Skeletal muscle tissue (tissue), 4 donors: ENCODE data around the gene FFAR4. TPM values are rescaled to one million over a fixed set of nuclear protein-coding genes. Genes with fewer than 3 reads are reported as not detected.
"Not testable (repeated sequence)": the region's sequence is repeated elsewhere in the genome, so short reads cannot be mapped to it uniquely, and the experiment has no call there.

ENCODE experiments used
- H3K27ac ChIP-seq: one replicate; pipeline ENCODE4 v1.7.0; 2013; ENCODE audit warnings: mild to moderate bottlenecking, low read depth, low read length, inconsistent platforms
- H3K27me3 ChIP-seq, 3 donors: one replicate each; pipeline ENCODE4 v1.7.0; 2013; ENCODE audit warnings: low read length in 3 of 3; ENCODE audit not compliant: control insufficient read depth in 3 of 3, insufficient read depth in 3 of 3
- H3K36me3 ChIP-seq, 3 donors: one replicate each; pipeline ENCODE4 v1.7.0; 2013; ENCODE audit warnings: low read length in 3 of 3; ENCODE audit not compliant: control insufficient read depth in 3 of 3, insufficient read depth in 3 of 3
- H3K4me1 ChIP-seq, 3 donors: one replicate each; pipeline ENCODE4 v1.7.0; 2013; ENCODE audit warnings: low read length in 3 of 3, mild to moderate bottlenecking in 3 of 3; ENCODE audit not compliant: control insufficient read depth in 3 of 3, insufficient read depth in 3 of 3
- H3K4me3 ChIP-seq, 3 donors: one replicate each; pipeline ENCODE4 v1.7.0; 2013; ENCODE audit warnings: low read length in 3 of 3
- H3K9ac ChIP-seq, 3 donors: one replicate each; pipeline ENCODE4 v1.7.0; 2013; ENCODE audit warnings: low read length in 3 of 3, mild to moderate bottlenecking in 3 of 3, moderate library complexity in 2 of 3, low read depth in 1 of 3
- H3K9me3 ChIP-seq, 3 donors: one replicate each; pipeline ENCODE4 v1.7.0; 2013; ENCODE audit warnings: low read length in 3 of 3; ENCODE audit not compliant: control insufficient read depth in 3 of 3
- total RNA-seq: library from RNA; depleted of rRNA; stranded (reverse); fragments of >200 nt; gene quantifications from one replicate; pipeline ENCODE4 v1.2.3, GENCODE V29; 2014
- donor health status: Osteomylitis.

FFAR4 gene
- 0.52 TPM for total RNA-seq

DNA sequence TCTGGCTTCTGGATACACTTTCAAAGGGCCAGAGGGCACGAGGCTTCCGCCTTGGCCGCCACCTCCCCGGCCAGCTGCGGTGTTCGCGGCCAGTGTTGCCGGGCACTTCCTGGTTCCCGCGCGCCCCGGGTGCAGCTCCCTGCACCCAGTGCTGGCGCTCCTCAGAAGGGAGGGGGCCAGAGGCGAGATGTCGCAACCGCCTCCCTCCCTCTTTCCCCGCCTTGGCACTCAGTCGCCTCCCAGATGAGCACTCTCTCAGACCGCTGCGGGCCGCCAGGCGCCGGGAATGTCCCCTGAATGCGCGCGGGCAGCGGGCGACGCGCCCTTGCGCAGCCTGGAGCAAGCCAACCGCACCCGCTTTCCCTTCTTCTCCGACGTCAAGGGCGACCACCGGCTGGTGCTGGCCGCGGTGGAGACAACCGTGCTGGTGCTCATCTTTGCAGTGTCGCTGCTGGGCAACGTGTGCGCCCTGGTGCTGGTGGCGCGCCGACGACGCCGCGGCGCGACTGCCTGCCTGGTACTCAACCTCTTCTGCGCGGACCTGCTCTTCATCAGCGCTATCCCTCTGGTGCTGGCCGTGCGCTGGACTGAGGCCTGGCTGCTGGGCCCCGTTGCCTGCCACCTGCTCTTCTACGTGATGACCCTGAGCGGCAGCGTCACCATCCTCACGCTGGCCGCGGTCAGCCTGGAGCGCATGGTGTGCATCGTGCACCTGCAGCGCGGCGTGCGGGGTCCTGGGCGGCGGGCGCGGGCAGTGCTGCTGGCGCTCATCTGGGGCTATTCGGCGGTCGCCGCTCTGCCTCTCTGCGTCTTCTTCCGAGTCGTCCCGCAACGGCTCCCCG, at the start of gene FFAR4:
FFAR4 (plus strand) TSS at position 231 of the 842 bp plus-strand sequence; CDS start at position 287, 56 bp downstream.
- Histone ChIP-seq H3K36me3 (no peaks in the 10 kb centered on the region), H3K9me3 (no peaks in the 10 kb centered on the region), H3K4me3 (peak within 1 kb of the TSS; percentile 35 to 57 (median 43)), H3K27me3 (peaks cover 35 to 46% (median 40%) of the 10 kb centered on the region in 3 donors), H3K4me1 (peaks cover 5 to 10% (median 7%) of the 10 kb centered on the region in 3 donors), H3K27ac (no peak within 1 kb of the TSS), H3K9ac (no peak within 1 kb of the TSS)

DNA sequence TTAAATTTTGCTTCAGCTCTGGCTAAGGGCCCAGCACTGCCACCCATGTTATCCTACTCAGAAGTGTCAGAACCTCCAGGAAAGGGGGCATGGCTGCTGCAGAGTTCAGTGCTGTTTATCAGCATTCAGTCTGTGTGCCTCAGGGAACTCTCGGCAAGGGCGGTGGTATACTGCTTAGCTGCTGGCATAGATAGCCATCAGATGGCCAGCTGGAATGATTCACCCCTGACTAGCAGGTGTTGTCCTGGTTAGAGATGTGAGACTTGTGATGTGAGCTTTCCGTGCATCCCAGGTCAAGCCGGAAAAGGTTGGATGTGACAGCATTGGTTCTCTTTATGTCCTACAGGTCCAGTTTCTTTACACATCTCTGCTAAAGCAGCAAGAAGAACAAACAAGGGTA, 47.9 kb upstream of the FFAR4 start:
- H3K9me3 ChIP-seq: no peaks in the 10 kb centered on the region
- H3K4me3 ChIP-seq: no peak overlapping the region
- no peak overlapping the region for H3K9ac ChIP-seq
- H3K36me3 ChIP-seq: no peaks in the 10 kb centered on the region
- peaks cover 0 to 9% (median 4%) of the 10 kb centered on the region in 3 donors for H3K4me1 ChIP-seq
- no peaks in the 10 kb centered on the region for H3K27me3 ChIP-seq
- no peak overlapping the region for H3K27ac ChIP-seq

DNA sequence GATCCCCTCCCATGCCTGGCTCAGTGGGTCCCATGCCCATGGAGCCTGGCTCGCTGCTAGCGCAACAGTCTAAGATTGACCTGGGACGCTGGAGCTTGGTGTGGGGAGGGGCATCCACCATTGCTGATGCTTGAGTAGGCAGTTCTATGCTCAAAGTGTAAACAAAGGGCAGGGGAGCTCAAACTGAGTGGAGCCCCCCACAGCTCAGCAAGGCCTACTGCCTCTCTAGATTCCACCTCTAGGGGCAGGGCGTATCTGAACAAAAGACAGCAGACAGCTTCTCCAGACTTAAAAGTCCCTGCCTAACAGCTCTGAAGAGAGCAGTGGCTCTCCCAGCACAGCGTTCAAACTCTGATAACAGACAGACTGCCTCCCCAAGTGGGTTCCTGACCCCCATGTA, 31.2 kb upstream of the FFAR4 start:
- Histone ChIP-seq H3K4me1 (no peaks in the 10 kb centered on the region), H3K9me3 (no peaks in the 10 kb centered on the region), H3K27ac (no peak overlapping the region), H3K36me3 (no peaks in the 10 kb centered on the region), H3K4me3 (no peak overlapping the region), H3K9ac (no peak overlapping the region), H3K27me3 (peaks cover 0 to 2% (median 0%) of the 10 kb centered on the region in 3 donors)

DNA sequence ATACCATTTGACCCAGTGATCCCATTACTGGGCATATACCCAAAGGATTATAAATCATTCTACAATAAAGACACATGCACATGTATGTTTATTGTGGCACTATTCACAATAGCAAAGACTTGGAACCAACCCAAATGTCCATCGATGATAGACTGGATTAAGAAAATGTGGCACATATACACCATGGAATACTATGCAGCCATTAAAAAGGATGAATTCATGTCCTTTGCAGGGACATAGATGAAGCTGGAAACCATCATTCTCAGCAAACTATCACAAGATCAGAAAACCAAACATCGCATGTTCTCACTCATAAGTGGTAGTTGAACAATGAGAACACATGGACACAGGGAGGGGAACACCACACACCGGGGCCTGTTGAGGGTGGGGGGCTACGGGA, 25.6 kb upstream of the FFAR4 start:
- not testable (repeated sequence) for H3K27ac ChIP-seq, H3K36me3 ChIP-seq, H3K4me1 ChIP-seq, H3K9me3 ChIP-seq, H3K9ac ChIP-seq, H3K27me3 ChIP-seq, H3K4me3 ChIP-seq

DNA sequence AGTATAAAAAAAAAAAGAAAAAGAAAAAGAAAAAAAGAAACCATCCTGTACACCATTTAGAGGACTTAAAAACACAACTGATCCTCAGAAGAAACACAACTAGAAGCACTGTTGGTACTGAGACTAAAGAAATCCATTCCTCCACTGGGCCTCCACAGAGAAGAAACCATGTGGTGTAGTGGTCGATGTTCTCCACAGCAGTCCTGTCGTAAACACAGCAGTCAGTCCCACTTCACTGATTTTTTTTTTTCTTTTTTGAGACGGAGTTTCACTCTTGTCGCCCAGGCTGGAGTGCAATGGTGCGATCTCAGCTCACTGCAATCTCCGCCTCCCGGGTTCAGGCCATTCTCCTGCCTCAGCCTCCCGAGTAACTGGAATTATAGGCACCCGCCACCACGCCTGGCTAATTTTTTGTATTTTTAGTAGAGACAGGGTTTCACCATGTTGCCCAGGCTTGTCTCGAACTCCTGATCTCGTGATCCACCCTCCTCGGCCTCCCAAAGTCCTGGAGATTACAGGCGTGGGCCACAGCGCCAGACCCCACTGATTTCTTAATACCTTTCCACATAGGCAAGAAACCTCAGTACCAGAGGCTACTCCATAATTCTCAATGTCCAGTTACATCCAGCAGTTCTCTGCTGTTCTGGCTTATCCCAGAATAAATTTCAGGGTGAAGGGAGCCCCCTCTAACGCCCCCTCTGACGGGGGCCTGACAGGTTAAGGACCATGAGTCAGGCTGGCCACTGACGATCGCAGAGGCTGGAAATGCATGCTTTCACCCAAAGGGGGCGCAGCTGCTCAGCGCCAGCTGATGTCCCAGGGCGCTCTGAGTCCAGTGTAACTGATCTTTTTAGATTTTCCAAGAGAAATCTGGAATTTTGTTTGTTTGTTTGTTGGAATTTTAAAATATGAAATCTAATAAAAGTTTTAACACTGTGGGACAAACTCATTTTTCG, 24.8 kb upstream of the FFAR4 start:
- Histone ChIP-seq H3K4me1 (peaks cover 0 to 7% (median 6%) of the 10 kb centered on the region in 3 donors), H3K27ac (no peak overlapping the region)

DNA sequence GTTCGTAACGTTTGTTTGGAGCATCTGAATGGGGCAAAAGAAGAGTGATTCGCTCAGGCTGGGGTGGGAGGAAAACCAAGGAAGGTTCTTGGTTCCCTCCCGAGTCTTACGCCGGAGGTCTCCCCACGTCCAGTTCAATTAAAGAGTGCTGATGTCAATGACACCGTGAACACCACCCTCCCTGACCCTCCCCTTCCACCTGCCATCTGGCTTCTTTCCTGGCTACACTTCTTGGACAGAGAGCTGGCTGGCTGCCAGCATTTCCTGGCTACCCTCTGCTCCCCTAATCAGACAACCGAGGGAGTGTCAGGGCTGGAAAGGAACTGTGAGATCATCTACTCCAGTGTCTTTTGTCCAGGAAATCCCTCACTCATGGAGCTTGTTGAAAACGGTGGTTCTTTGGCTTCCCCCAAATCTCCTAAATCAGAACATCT, 24.1 kb upstream of the FFAR4 start:
- no peaks in the 10 kb centered on the region for H3K27me3 ChIP-seq
- peaks cover 0 to 7% (median 6%) of the 10 kb centered on the region in 3 donors for H3K4me1 ChIP-seq
- H3K9ac ChIP-seq: no peak overlapping the region
- no peak overlapping the region for H3K27ac ChIP-seq
- peak overlapping the region; percentile 21 to 57 (median 45) for H3K4me3 ChIP-seq
- H3K9me3 ChIP-seq: no peaks in the 10 kb centered on the region
- no peaks in the 10 kb centered on the region for H3K36me3 ChIP-seq

More for the DNA sequence above, 24.8 kb upstream of the FFAR4 start:
- no peaks in the 10 kb centered on the region for H3K36me3 ChIP-seq
- no peaks in the 10 kb centered on the region for H3K27me3 ChIP-seq
- H3K9me3 ChIP-seq: no peaks in the 10 kb centered on the region
- H3K4me3 ChIP-seq: peak overlapping the region; percentile 21 to 57 (median 45)
- no peak overlapping the region for H3K9ac ChIP-seq

DNA sequence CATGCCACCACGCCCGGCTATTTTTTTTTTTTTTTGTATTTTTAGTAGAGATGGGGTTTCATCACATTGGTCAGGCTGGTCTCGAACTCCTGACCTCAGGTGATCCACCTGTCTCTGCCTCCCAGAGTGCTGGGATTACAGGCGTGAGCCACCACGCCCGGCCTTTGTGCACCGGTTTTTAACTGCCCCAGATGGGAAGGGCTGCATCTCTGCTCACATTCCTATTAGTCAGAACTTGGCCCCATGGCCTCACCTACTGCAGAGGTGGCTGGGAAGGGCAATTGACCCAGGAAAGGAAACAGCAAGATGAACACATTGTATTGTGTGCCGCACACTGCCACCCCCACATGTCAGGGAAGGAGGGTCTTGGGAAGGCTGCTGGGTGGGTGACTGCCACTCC, 19.5 kb upstream of the FFAR4 start:
- H3K4me1 ChIP-seq, H3K27ac ChIP-seq, H3K9me3 ChIP-seq, H3K27me3 ChIP-seq, H3K4me3 ChIP-seq, H3K9ac ChIP-seq, H3K36me3 ChIP-seq: not testable (repeated sequence)

DNA sequence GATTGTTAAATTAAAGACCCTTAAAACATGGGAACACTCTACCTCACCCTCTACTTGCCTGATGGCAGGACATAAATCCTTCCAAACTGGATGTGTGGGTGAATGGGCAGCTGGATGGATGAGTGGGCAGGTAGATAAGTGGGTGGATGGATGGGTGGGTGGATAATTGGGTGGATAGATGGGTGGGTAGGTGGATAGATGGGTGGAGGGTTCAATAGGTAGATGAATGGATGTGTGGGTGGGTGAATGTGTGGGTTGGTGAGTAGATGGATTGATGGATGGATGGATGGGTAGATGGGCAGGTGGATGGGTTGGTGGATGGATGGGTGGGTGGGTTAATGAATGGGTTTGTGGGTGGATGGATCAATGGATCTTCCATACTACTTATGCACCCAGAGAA, 18.9 kb upstream of the FFAR4 start:
- no peaks in the 10 kb centered on the region for H3K9me3 ChIP-seq
- peaks cover 0 to 2% (median 0%) of the 10 kb centered on the region in 3 donors for H3K4me1 ChIP-seq
- no peaks in the 10 kb centered on the region for H3K36me3 ChIP-seq
- H3K27me3 ChIP-seq: no peaks in the 10 kb centered on the region
- H3K9ac ChIP-seq: no peak overlapping the region
- no peak overlapping the region for H3K27ac ChIP-seq
- H3K4me3 ChIP-seq: no peak overlapping the region

DNA sequence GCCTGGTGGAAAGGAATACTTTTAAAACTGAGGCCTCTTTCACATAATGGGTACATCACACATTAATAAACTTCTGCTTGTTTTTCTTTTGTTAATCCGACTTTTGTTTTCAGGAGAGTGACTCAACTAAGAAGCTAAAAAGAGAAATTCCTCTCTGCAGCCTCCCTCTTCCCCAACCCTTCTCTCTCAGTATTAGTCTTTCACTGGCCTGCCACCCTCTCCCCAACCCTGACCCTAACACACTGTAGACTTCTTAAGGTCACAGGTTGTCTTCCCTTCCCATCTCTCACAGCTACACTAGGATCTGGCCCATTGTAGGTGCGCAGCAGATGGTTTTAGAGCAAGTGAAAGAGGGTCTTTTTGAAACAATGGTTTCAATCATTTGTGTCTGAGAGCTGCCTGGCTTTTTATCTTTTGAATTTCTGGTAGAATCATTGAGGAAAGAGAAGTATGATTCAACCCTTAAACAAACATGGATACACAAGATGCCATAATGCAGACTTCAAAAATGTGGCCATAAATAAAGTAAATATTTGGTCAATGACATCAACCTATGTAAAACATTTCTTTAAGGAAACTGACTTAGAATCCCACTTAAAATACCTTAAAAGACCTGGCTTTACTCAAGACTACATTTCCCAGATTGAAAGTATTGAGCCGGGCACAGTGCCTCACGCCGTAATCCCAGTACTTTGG, 17.9 kb upstream of the FFAR4 start:
- H3K4me3 ChIP-seq: no peak overlapping the region
- no peak overlapping the region for H3K9ac ChIP-seq
- no peak overlapping the region for H3K27ac ChIP-seq
- no peaks in the 10 kb centered on the region for H3K27me3 ChIP-seq
- H3K4me1 ChIP-seq: no peaks in the 10 kb centered on the region
- H3K36me3 ChIP-seq: no peaks in the 10 kb centered on the region
- no peaks in the 10 kb centered on the region for H3K9me3 ChIP-seq
